Kidney (tissue), 14 donors: Measurements from ENCODE around the gene HYDIN. TPM values are rescaled to one million over a fixed set of nuclear protein-coding genes. Genes with fewer than 3 reads are reported as not detected.

ENCODE experiments used
- DNase-seq, 5 donors: peaks; one replicate each; pipeline ENCODE4 v3.0.0-alpha.2; 2013 to 2020
- FAIRE-seq: peaks from 2 replicates; lab custom pipeline; 2012; peaks lifted over from hg19 to GRCh38; lab: Jason Lieb, UNC
- H3K27ac ChIP-seq, 2 donors: one replicate each; pipeline ENCODE4 v1.7.0; 2013; ENCODE audit warnings: low read depth in 2 of 2, low read length in 2 of 2, inconsistent platforms in 1 of 2
- H3K27me3 ChIP-seq: one replicate; pipeline ENCODE4 v1.7.1; 2013; ENCODE audit warnings: low read length, inconsistent platforms; ENCODE audit not compliant: control insufficient read depth, insufficient read depth
- H3K36me3 ChIP-seq, 3 donors: one replicate each; pipeline versions ENCODE4 v1.7.0 to v1.7.1; 2013; ENCODE audit warnings: low read length in 3 of 3, control low read depth in 1 of 3, inconsistent platforms in 1 of 3; ENCODE audit not compliant: insufficient read depth in 3 of 3, control insufficient read depth in 2 of 3
- H3K4me1 ChIP-seq, 3 donors: one replicate each; pipeline versions ENCODE4 v1.7.0 to v1.7.1; 2013; ENCODE audit warnings: low read length in 3 of 3, inconsistent platforms in 1 of 3, low read depth in 1 of 3; ENCODE audit not compliant: control insufficient read depth in 2 of 3, insufficient read depth in 2 of 3
- H3K4me3 ChIP-seq, 3 donors: one replicate each; pipeline versions ENCODE4 v1.7.0 to v1.8.1; 2013; ENCODE audit warnings: low read length in 3 of 3, control low read depth in 1 of 3, inconsistent platforms in 1 of 3
- H3K9ac ChIP-seq, 3 donors: one replicate each; pipeline versions ENCODE4 v1.7.0 to v1.7.1; 2013; ENCODE audit warnings: low read length in 3 of 3, control low read depth in 1 of 3, inconsistent platforms in 1 of 3
- H3K9me3 ChIP-seq, 3 donors: one replicate each; pipeline versions ENCODE4 v1.7.0 to v1.7.1; 2013; ENCODE audit warnings: low read length in 3 of 3, control low read depth in 1 of 3, inconsistent platforms in 1 of 3; ENCODE audit not compliant: control insufficient read depth in 2 of 3, insufficient read depth in 1 of 3
- intact Hi-C: fragments of 100-400 bp; cut with DNase I; formaldehyde crosslinking; loops from one replicate; pipeline ENCODE4 v1.11.1; 2022
- polyA plus RNA-seq: library from polyadenylated mRNA; stranded (reverse); fragments of 350-450 nt; fragmentation: Illumina TruSeq; extraction: RNeasy Lipid Tissue Mini Kit (QIAGEN cat#74804); gene quantifications from one replicate; pipeline ENCODE4 v1.2.3, GENCODE V29; 2014; ENCODE audit warnings: low read depth, low replicate concordance; ENCODE audit not compliant: insufficient read depth
- total RNA-seq: library from RNA; stranded (reverse); fragmentation: NEBNext Ultra II Directional; extraction: Animal tissue kit (Norgen Biotek cat#: 25700); gene quantifications from one replicate; pipeline ENCODE4 v1.2.1, GENCODE V29; 2021
- TF ChIP-seq, protein P1 (sequence below): IDR thresholded peaks from 3 replicates; pipeline ENCODE4 v1.5.1; 2012; ENCODE audit warnings: mild to moderate bottlenecking, moderate library complexity, borderline replicate concordance; ENCODE audit not compliant: insufficient read depth; ENCODE audit errors: extremely low read depth
- donor health status: control.
- donor health status: control.
- donor health status: control.
- donor health status: control.
- donor health status: control.
- donor health status: DM: yes; HTN: yes; CAD: no.
- donor health status: Normal renal cell carcinoma (clear cell type).

The HYDIN gene
- total and polyA plus RNA-seq, 2 donors from 2014 or later, result 1.8 to 21.0 TPM

DNA sequence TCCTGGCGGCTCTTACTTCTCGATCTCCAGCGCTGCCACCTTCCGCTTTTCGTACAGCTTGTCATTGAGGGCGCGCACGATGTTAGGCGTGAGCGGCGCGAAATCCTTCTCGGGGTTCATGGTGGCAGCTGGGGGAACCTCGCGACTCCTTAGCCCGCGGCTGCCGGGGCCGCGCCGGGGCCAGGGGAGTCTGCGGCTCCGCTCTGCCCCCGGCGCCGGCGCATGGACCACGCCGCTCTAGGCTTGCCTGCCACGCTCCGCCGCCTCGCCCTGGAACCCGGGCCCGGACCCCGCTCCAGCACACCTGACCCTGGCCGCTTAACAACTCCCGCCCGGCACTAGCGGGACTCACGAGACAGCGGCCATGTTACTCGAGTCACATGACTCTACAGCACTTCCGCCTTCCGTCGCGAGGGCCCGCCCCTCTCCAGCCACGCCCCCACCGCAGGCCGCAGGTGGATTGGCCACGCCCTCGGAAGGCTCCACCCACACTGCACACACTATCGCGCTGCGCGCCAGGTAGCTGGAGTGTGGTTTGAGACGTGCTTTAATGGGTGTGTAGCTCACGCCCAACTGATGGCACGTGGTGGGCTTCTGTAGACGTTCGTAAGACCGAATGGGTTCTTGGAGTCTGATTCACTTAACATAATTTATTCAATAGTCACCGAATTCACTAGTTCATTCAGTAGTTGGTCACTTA, 429.6 kb downstream of the HYDIN start, which contains the start of gene VAC14:
VAC14 (minus strand) TSS at position 378 of the 700 bp plus-strand sequence; CDS start at position 120, 258 bp downstream.
- H3K9ac ChIP-seq, result peak within 1 kb of the TSS; percentile 62 to 96 (median 74)
- H3K4me1 ChIP-seq, result peaks cover 0 to 9% (median 0%) of the 10 kb centered on the region in 3 donors
- peak within 1 kb of the TSS in 1 of 2 donors; percentile 8 for H3K27ac ChIP-seq
- H3K27me3 ChIP-seq, result no peaks in the 10 kb centered on the region
- peaks cover 0 to 7% (median 0%) of the 10 kb centered on the region in 3 donors for H3K9me3 ChIP-seq
- TF ChIP-seq, protein P1, sequence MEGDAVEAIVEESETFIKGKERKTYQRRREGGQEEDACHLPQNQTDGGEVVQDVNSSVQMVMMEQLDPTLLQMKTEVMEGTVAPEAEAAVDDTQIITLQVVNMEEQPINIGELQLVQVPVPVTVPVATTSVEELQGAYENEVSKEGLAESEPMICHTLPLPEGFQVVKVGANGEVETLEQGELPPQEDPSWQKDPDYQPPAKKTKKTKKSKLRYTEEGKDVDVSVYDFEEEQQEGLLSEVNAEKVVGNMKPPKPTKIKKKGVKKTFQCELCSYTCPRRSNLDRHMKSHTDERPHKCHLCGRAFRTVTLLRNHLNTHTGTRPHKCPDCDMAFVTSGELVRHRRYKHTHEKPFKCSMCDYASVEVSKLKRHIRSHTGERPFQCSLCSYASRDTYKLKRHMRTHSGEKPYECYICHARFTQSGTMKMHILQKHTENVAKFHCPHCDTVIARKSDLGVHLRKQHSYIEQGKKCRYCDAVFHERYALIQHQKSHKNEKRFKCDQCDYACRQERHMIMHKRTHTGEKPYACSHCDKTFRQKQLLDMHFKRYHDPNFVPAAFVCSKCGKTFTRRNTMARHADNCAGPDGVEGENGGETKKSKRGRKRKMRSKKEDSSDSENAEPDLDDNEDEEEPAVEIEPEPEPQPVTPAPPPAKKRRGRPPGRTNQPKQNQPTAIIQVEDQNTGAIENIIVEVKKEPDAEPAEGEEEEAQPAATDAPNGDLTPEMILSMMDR, result no peak
- DNase-seq (peak; percentile 95 to 97 (median 97)), FAIRE-seq (no peak)
- H3K4me3 ChIP-seq, result peak within 1 kb of the TSS; percentile 59 to 95 (median 81)
- intact Hi-C loops, result no loop called here
- no peaks in the 10 kb centered on the region for H3K36me3 ChIP-seq

DNA sequence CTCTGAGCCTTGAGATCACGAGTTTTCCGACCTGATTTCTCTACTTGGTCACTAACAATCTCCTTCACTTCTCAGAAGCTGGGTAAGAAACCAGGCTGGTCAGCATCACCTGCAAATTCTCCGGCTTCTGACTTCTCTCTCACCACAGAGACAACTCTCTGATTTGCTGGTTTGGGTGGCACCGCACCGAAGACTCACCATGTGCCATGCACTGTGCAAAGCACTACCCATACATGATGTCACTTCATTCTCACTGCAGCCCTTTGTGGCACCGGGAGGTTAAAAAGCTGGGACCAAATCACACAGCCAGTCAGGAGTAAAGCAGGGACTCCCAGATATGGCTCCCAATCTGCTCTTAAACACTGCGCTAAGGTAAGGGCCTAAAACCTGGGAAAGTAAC, 430.2 kb downstream of the HYDIN start:
- Histone ChIP-seq H3K4me3 (peak overlapping the region; percentile 59 to 95 (median 81)), H3K4me1 (peaks cover 0 to 9% (median 0%) of the 10 kb centered on the region in 3 donors), H3K9me3 (peaks cover 0 to 7% (median 0%) of the 10 kb centered on the region in 3 donors), H3K36me3 (no peaks in the 10 kb centered on the region), H3K27ac (no peak overlapping the region), H3K9ac (peak overlapping the region; percentile 62 to 96 (median 74)), H3K27me3 (no peaks in the 10 kb centered on the region)
- DNase-seq (no peak), FAIRE-seq (no peak)
- TF ChIP-seq, protein P1, result no peak
- intact Hi-C loops, result no loop called here

DNA sequence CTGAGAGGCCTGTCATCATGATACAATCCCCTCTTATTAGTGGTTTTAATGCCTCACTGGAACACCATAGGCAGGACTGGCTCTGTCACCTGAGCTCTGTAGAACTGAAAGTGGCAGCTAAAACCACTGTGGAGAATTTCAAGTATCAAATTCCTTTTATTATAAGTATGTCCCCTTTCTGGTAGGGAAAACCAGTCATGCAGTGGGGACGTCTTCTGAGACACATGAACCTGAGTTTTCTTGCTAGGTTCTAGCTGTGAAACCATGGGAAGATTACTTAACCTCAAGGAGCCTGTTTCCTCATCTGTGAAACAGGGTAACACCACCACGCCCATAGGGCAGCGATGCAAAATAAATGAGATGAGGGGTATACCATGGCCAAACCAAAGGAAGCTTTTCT, 434.2 kb downstream of the HYDIN start:
- TF ChIP-seq, protein P1, result no peak
- Histone ChIP-seq H3K4me1 (peaks cover 0 to 9% (median 0%) of the 10 kb centered on the region in 3 donors), H3K27ac (no peak overlapping the region), H3K9me3 (no peaks in the 10 kb centered on the region), H3K9ac (no peak overlapping the region), H3K27me3 (no peaks in the 10 kb centered on the region), H3K36me3 (no peaks in the 10 kb centered on the region), H3K4me3 (no peak overlapping the region)
- DNase-seq (no peak), FAIRE-seq (no peak)
- intact Hi-C loops, result no loop called here
